CD8-positive, alpha-beta memory T cell (primary cell): ENCODE results near the gene PTPRM. TPM values are rescaled to one million over a fixed set of nuclear protein-coding genes. Genes with fewer than 3 reads are reported as not detected.

Experiments
- CTCF ChIA-PET: fragments of 350-600 bp; sonication (Branson Sonifier 250); formaldehyde crosslinking; loops from one replicate; lab custom pipeline; 2021; ENCODE audit warnings: antibody characterized with exemption; lab: Charles Lee
- POLR2A ChIA-PET: fragments of 350-600 bp; sonication (Branson Sonifier 250); formaldehyde crosslinking; loops from one replicate; lab custom pipeline; 2021; ENCODE audit warnings: antibody characterized with exemption; lab: Charles Lee
- DNase-seq, 5 donors: peaks; one replicate each; pipeline versions ENCODE4 v3.0.0 to v3.0.0-alpha.2; 2020 to 2022; ENCODE audit warnings: mixed read lengths in 1 of 5
- H3K27ac ChIP-seq: one replicate; pipeline ENCODE4 v1.7.0; 2013; ENCODE audit warnings: low read depth, mild to moderate bottlenecking, low read length, moderate library complexity
- H3K27me3 ChIP-seq: 2 replicates; pipeline ENCODE4 v1.7.0; 2013; ENCODE audit warnings: low read length, mild to moderate bottlenecking; ENCODE audit not compliant: insufficient read depth, poor library complexity, severe bottlenecking
- H3K36me3 ChIP-seq: 2 replicates; pipeline ENCODE4 v1.7.0; 2013; ENCODE audit warnings: mild to moderate bottlenecking, low read length, moderate library complexity; ENCODE audit not compliant: insufficient read depth
- H3K4me1 ChIP-seq: 2 replicates; pipeline ENCODE4 v1.7.0; 2013; ENCODE audit warnings: mild to moderate bottlenecking, low read length, moderate library complexity; ENCODE audit not compliant: insufficient read depth
- H3K4me3 ChIP-seq: 2 replicates; pipeline ENCODE4 v1.7.0; 2013; ENCODE audit warnings: mild to moderate bottlenecking, low read length
- H3K9me3 ChIP-seq: 2 replicates; pipeline ENCODE4 v1.7.0; 2013; ENCODE audit warnings: mild to moderate bottlenecking, low read length
- H3K27ac Mint-ChIP-seq, 8 donors: one replicate each; pipeline ENCODE4 v1.8.0; 2020 to 2021; ENCODE audit warnings: mixed read lengths in 8 of 8, mild to moderate bottlenecking in 6 of 8, inconsistent platforms in 3 of 8, moderate library complexity in 3 of 8
- H3K27me3 Mint-ChIP-seq, 2 donors: one replicate each; pipeline ENCODE4 v1.8.0; 2020 to 2021; ENCODE audit warnings: mixed read lengths in 2 of 2, mild to moderate bottlenecking in 1 of 2, moderate library complexity in 1 of 2
- H3K36me3 Mint-ChIP-seq, 3 donors: one replicate each; pipeline ENCODE4 v1.8.0; 2020 to 2021; ENCODE audit warnings: mixed read lengths in 3 of 3, inconsistent platforms in 1 of 3, mild to moderate bottlenecking in 1 of 3
- H3K4me1 Mint-ChIP-seq, 3 donors: one replicate each; pipeline ENCODE4 v1.8.0; 2020 to 2021; ENCODE audit warnings: mixed read lengths in 3 of 3, inconsistent platforms in 1 of 3, mild to moderate bottlenecking in 1 of 3
- H3K4me3 Mint-ChIP-seq, 7 donors: one replicate each; pipeline ENCODE4 v1.8.0; 2020 to 2021; ENCODE audit warnings: mixed read lengths in 7 of 7, mild to moderate bottlenecking in 6 of 7, moderate library complexity in 4 of 7, inconsistent platforms in 2 of 7
- H3K9me3 Mint-ChIP-seq, 5 donors: one replicate each; pipeline ENCODE4 v1.8.0; 2020 to 2022; ENCODE audit warnings: mixed read lengths in 5 of 5, mild to moderate bottlenecking in 3 of 5, moderate library complexity in 2 of 5, inconsistent platforms in 1 of 5
- polyA plus RNA-seq: library from polyadenylated mRNA; unstranded; fragments of 300-500 nt; fragmentation: Illumina TruSeq; gene quantifications from one replicate; pipeline ENCODE4 v1.2.3, GENCODE V29; 2021
- total RNA-seq, 2 experiments: library from RNA; stranded (reverse); gene quantifications; one replicate each; pipeline ENCODE4 v1.2.3, GENCODE V29; 2021

Gene PTPRM
- total and polyA plus RNA-seq, 3 experiments from 2014 or later: 3.9 to 7.4 (median 5.3) TPM

DNA sequence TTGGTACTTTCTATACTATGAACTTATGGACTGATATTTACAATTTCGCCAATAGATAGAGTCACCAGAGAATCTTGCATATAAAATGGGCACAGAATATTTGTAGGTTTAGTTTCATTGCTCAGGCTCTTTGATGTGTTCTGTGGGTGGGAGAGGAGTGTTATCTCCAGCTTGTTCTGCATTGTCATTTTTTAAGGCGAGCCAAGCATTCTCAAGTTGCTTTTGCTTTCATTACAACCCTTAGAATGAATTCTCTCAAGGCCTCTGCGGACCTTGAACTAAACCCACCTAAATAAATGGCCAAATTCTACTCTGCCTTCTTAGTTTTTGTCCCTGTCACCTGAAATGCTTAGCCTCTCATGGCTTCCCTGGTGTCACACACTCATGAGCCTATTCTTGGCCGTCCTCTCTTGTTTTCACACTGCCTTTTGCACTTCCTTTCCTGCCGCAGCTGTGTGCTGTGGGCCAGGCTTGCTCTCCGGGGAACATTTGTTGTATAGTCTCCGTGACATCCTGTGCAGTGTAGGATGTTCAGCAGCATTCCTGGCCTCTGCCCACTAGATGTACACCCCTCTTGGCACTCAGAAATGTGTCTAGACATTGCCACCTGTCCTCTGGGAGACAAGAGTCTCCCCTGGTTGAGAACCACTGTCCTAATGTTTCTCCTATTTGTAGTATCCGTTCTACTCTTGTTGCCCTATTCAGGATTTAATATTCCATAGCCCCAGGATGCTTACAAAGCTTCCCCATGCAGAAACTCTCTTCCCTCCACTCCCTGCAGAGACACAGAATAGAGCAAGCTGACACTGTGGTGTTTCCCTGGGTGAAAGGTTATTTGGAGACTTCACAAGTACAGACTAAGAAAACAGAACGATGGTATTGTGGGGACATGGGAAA is 255.6 kb downstream of the PTPRM start:
- Histone ChIP-seq H3K27ac (no peak overlapping the region), H3K4me3 (no peak overlapping the region), H3K36me3 (no peaks in the 10 kb centered on the region), H3K4me1 (no peaks in the 10 kb centered on the region), H3K9me3 (no peaks in the 10 kb centered on the region), H3K27me3 (no peaks in the 10 kb centered on the region)
- Mint-ChIP-seq H3K9me3 (peaks cover 0 to 9% (median 0%) of the 10 kb centered on the region in 5 donors), H3K27me3 (no peaks in the 10 kb centered on the region), H3K4me1 (no peaks in the 10 kb centered on the region), H3K4me3 (no peak overlapping the region), H3K36me3 (no peaks in the 10 kb centered on the region), H3K27ac (no peak overlapping the region)
- POLR2A ChIA-PET: no interaction called here
- CTCF ChIA-PET: no interaction called here
- no peak for DNase-seq

DNA sequence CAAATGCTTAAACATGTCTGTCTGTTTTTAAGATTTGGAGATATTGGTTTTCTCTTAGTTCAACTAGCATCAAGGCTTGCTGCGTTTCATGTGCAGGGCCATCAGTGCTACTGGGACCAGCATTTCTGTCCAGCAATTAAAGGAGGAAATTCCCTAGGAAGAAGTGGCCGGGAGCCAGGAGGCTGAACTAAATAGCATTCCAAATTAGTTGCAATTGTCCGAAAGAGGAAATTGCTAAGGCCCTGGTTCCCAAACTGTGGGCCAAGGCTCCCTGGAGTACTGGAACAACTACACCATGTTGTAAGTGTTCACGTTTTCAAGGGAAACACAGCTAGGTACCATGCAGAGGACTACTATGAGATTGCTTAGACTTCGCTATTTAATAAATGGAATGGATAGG is 257.9 kb downstream of the PTPRM start:
- Histone ChIP-seq H3K9me3 (no peaks in the 10 kb centered on the region), H3K27ac (no peak overlapping the region), H3K4me3 (no peak overlapping the region), H3K4me1 (no peaks in the 10 kb centered on the region), H3K27me3 (no peaks in the 10 kb centered on the region), H3K36me3 (no peaks in the 10 kb centered on the region)
- no peak for DNase-seq
- no peak overlapping the region for H3K4me3 Mint-ChIP-seq
- no peaks in the 10 kb centered on the region for H3K4me1 Mint-ChIP-seq
- peaks cover 0 to 3% (median 0%) of the 10 kb centered on the region in 5 donors for H3K9me3 Mint-ChIP-seq
- no peaks in the 10 kb centered on the region for H3K36me3 Mint-ChIP-seq
- H3K27me3 Mint-ChIP-seq: no peaks in the 10 kb centered on the region
- H3K27ac Mint-ChIP-seq: no peak overlapping the region
- CTCF ChIA-PET: no interaction called here
- POLR2A ChIA-PET: no interaction called here

GRCh38 chr18:7830468-7830867 is 263.4 kb downstream of the PTPRM start:
- H3K4me1 ChIP-seq: no peaks in the 10 kb centered on the region
- Mint-ChIP-seq H3K4me3 (no peak overlapping the region), H3K27ac (no peak overlapping the region), H3K36me3 (no peaks in the 10 kb centered on the region), H3K9me3 (peaks cover 0 to 8% (median 0%) of the 10 kb centered on the region in 5 donors), H3K4me1 (no peaks in the 10 kb centered on the region), H3K27me3 (no peaks in the 10 kb centered on the region)
- H3K36me3 ChIP-seq: no peaks in the 10 kb centered on the region
- POLR2A ChIA-PET: no interaction called here
- CTCF ChIA-PET: no interaction called here
- no peak for DNase-seq
- H3K27me3 ChIP-seq: no peaks in the 10 kb centered on the region
- H3K4me3 ChIP-seq: no peak overlapping the region
- H3K9me3 ChIP-seq: no peaks in the 10 kb centered on the region
- H3K27ac ChIP-seq: no peak overlapping the region

- Histone ChIP-seq H3K36me3 (no peaks in the 10 kb centered on the region), H3K27me3 (no peaks in the 10 kb centered on the region), H3K4me3 (no peak overlapping the region), H3K9me3 (peaks cover 2% of the 10 kb centered on the region), H3K4me1 (no peaks in the 10 kb centered on the region), H3K27ac (no peak overlapping the region)
- Mint-ChIP-seq H3K27me3 (peaks cover 0 to 1% of the 10 kb centered on the region in 2 donors), H3K36me3 (peaks cover 0 to 4% (median 0%) of the 10 kb centered on the region in 3 donors), H3K4me3 (no peak overlapping the region), H3K4me1 (no peaks in the 10 kb centered on the region), H3K27ac (no peak overlapping the region), H3K9me3 (peaks cover 2 to 28% (median 9%) of the 10 kb centered on the region in 5 donors)
- DNase-seq: no peak
- POLR2A ChIA-PET: no interaction called here
- CTCF ChIA-PET: no interaction called here
Observed at GRCh38 chr18:7839548-7839947, 272.4 kb downstream of the PTPRM start.

- Mint-ChIP-seq H3K4me3 (no peak overlapping the region), H3K9me3 (peaks cover 2 to 32% (median 13%) of the 10 kb centered on the region in 5 donors), H3K4me1 (no peaks in the 10 kb centered on the region), H3K27ac (peak overlapping the region in 1 of 8 donors; percentile 51), H3K36me3 (peaks cover 0 to 6% (median 0%) of the 10 kb centered on the region in 3 donors), H3K27me3 (peaks cover 0 to 1% of the 10 kb centered on the region in 2 donors)
- ChIA-PET CTCF (no interaction called here), POLR2A (no interaction called here)
- no peak for DNase-seq
- Histone ChIP-seq H3K9me3 (peaks cover 7% of the 10 kb centered on the region), H3K36me3 (no peaks in the 10 kb centered on the region), H3K27ac (no peak overlapping the region), H3K4me3 (no peak overlapping the region), H3K27me3 (no peaks in the 10 kb centered on the region), H3K4me1 (no peaks in the 10 kb centered on the region)
Observed at GRCh38 chr18:7840411-7840810, 273.3 kb downstream of the PTPRM start.

DNA sequence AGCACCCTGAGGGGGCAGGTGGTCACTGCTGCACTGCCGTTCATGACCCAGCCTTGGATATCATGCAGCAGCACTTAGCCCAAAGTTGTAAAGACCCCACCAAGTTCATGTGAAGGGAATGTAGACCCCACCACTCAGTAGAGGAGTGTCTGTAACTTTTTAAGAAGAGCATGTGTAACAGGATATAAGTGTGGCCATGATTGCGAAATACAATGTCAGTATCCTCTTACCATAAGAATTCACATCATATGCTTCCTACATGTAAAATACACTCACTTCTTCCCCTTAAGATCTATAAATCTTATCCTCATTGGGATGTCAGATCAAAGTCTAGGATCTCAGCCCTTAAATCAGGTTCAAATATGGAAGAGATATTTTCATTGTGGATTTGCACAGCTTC is 276.9 kb downstream of the PTPRM start:
- POLR2A ChIA-PET: no interaction called here
- Mint-ChIP-seq H3K36me3 (peaks cover 0 to 9% (median 0%) of the 10 kb centered on the region in 3 donors), H3K27me3 (no peaks in the 10 kb centered on the region), H3K9me3 (peaks cover 6 to 23% (median 10%) of the 10 kb centered on the region in 5 donors), H3K4me1 (no peaks in the 10 kb centered on the region), H3K4me3 (no peak overlapping the region), H3K27ac (no peak overlapping the region)
- no peaks in the 10 kb centered on the region for H3K4me1 ChIP-seq
- H3K9me3 ChIP-seq: peaks cover 7% of the 10 kb centered on the region
- H3K27me3 ChIP-seq: no peaks in the 10 kb centered on the region
- no peak for DNase-seq
- no peak overlapping the region for H3K4me3 ChIP-seq
- H3K27ac ChIP-seq: no peak overlapping the region
- H3K36me3 ChIP-seq: no peaks in the 10 kb centered on the region
- CTCF ChIA-PET: no interaction called here

GRCh38 chr18:7844418-7844817 is 277.3 kb downstream of the PTPRM start:
- Mint-ChIP-seq H3K4me3 (no peak overlapping the region), H3K27me3 (no peaks in the 10 kb centered on the region), H3K36me3 (peaks cover 0 to 9% (median 0%) of the 10 kb centered on the region in 3 donors), H3K27ac (no peak overlapping the region), H3K4me1 (no peaks in the 10 kb centered on the region), H3K9me3 (peaks cover 6 to 23% (median 10%) of the 10 kb centered on the region in 5 donors)
- CTCF ChIA-PET: no interaction called here
- no peak for DNase-seq
- H3K27ac ChIP-seq: no peak overlapping the region
- no peak overlapping the region for H3K4me3 ChIP-seq
- H3K36me3 ChIP-seq: no peaks in the 10 kb centered on the region
- POLR2A ChIA-PET: no interaction called here
- H3K4me1 ChIP-seq: no peaks in the 10 kb centered on the region
- peaks cover 7% of the 10 kb centered on the region for H3K9me3 ChIP-seq
- H3K27me3 ChIP-seq: no peaks in the 10 kb centered on the region

DNA sequence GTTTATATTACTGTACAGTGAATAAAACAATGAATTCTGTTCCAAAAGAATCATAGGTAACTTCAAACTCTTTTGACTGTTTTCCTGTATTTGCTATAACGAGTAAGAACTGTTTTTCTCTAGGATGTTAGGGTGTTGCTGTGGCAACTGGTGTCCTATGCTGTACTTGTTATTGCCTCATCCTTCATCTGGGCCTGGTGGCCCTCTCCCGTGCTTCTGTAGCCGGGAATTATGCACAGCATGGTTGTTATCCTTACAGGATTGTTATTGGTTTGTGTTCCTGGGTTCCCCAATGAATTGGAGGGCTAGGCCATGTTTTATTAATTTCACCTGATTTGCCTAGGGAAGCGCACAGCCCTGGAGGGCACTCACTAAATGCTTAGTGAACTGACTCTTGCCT is 279.2 kb downstream of the PTPRM start:
- H3K27me3 Mint-ChIP-seq: no peaks in the 10 kb centered on the region
- H3K4me1 Mint-ChIP-seq: no peaks in the 10 kb centered on the region
- no peak for DNase-seq
- peaks cover 8 to 26% (median 17%) of the 10 kb centered on the region in 5 donors for H3K9me3 Mint-ChIP-seq
- H3K36me3 ChIP-seq: no peaks in the 10 kb centered on the region
- no peaks in the 10 kb centered on the region for H3K4me1 ChIP-seq
- H3K4me3 Mint-ChIP-seq: no peak overlapping the region
- H3K4me3 ChIP-seq: no peak overlapping the region
- CTCF ChIA-PET: no interaction called here
- H3K9me3 ChIP-seq: peaks cover 7% of the 10 kb centered on the region
- POLR2A ChIA-PET: no interaction called here
- no peak overlapping the region for H3K27ac ChIP-seq
- peak overlapping the region in 1 of 8 donors; percentile 51 for H3K27ac Mint-ChIP-seq
- H3K36me3 Mint-ChIP-seq: peaks cover 0 to 9% (median 0%) of the 10 kb centered on the region in 3 donors
- H3K27me3 ChIP-seq: no peaks in the 10 kb centered on the region
